T47D (cell line): ENCODE results near the gene KLF12.

Experiments
- DNase-seq, 2 experiments: peaks; one replicate each; pipeline versions ENCODE4 v3.0.0 to v3.0.0-alpha.2; 2011 to 2012; ENCODE audit warnings: low read depth in 1 of 2, low spot score in 1 of 2
- JUND ChIP-seq: IDR thresholded peaks from 2 replicates; pipeline ENCODE4 v1.6.1; 2012; ENCODE audit warnings: low read depth
- in situ Hi-C: cut with HindIII; loops from 2 replicates; pipeline ENCODE4 v1.10.0; 2016; ENCODE audit warnings: low sequenced_read_pairs, low pct_unique_long_range_greater_than_20kb

Gene KLF12

DNA sequence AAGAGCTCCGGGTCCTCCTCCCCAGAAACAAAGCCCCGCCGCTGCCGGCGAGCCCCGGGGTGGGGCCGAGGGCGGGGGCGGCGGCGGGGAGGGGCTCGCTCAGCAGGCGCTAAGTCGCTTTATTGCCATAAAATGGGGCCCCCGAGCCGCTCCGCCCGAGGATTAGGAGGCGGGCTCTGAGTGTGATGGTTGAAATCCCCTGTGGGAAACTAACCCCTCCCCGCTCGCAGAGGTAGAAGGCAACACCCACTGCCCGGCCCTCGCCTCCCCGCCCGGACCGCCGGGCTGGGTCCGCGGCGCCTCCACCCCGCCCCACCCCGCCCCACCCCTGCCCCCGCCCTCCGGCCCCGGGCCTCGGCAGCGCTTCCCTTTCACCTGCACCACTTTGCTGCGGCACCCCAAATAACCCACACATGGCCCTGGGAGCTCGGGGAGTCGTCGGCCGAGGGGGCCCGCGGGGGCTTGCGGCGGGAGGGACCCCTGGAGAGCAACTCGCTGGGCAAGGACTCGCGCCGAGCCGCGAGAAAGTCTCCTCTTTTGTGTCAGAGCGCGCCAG, at the start of gene KLF12:
TSS of gene KLF12 (minus strand) at position 184 of the 556 bp plus-strand sequence.
- in situ Hi-C loops, result no loop called here
- peak in 1 of 2 experiments; percentile 66 for DNase-seq
- no peak for TF ChIP-seq JUND

DNA sequence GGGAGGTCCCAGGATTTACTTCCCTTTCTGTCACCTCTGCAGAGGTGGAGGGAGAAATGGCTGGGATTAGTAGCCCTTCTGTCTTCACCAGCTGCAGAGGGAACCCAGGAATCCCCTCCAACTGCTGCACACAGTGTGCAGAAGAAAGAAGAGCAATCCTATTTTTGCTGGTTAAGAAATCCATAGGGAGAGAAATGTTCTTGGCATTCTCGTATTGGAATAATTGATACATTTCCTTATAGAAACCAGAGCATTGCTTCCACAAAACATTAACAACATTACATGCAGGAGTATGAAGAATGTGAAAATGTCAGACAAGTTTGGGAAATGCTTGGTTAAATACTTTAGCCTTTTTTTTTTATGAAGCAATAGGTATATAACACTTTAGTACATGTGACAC, 48.3 kb upstream of the KLF12 start:
- TF ChIP-seq JUND, result no peak
- no peak for DNase-seq
- in situ Hi-C loops, result no loop called here

GRCh38 chr13:74174810-74175209, 40.6 kb upstream of the KLF12 start:
- in situ Hi-C loops, result no loop called here
- DNase-seq, result peak in 1 of 2 experiments; percentile 39
- TF ChIP-seq JUND, result no peak

- in situ Hi-C loops, result no loop called here
- no peak for DNase-seq
- TF ChIP-seq JUND, result no peak
Measured at GRCh38 chr13:74173822-74174221, 39.6 kb upstream of the KLF12 start.

DNA sequence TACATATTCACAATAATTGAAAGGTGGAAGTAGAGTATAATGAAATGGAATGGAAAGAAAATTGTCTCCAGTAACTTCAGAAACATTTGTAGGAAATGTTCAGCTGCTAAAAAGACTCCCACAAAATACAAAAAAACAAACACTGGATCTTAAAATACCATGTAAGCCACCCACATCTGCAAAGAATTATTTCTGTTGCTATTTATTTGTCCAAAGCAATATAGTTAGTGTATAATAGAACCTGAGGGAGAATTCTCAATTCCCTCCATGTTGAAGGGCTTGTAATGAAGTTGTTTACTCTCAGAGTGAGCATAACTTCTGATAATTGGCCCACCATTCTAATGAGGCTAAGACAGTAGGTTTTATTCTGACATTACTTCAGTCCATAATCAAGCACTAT, 37.4 kb upstream of the KLF12 start:
- in situ Hi-C loops, result no loop called here
- TF ChIP-seq JUND, result no peak
- DNase-seq, result no peak

GRCh38 chr13:74169676-74170075, 35.5 kb upstream of the KLF12 start:
- no peak for TF ChIP-seq JUND
- in situ Hi-C loops, result no loop called here
- no peak for DNase-seq

GRCh38 chr13:74168263-74168675, 34.1 kb upstream of the KLF12 start:
- TF ChIP-seq JUND, result no peak
- in situ Hi-C loops, result no loop called here
- DNase-seq, result no peak

DNA sequence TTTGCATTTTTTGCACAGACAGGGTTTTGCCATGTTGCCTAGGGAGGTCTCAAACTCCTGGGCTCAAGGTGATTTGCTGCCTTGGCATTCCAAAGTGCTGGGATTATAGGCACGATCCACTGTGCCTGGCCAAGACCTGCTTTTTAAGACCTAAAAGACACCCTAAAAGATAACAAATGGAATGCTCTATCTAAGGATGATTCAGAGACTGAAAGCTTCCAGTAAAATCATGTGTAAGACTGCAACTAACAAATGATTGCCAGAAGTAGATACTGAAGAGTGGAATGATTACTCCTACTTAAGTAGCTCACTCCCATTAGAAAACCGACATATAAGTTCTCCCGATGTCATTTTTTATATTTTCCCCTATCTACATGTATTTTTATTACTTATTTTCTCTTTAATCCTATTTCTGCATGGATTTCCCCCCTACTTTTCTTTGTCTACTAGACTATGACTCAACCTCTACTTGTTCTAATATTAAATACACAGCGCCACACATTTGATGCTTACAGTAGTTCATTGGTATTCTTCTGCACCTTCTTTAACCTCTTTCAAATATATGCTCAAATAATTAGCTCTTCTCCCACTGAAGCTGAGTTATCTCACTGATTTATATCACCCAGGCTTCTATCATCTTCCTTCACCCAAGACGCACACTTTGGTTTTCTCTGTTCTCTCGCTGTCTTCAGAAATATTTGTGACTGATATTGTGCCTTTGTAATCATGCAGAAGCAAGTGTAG, 32.2 kb upstream of the KLF12 start:
- in situ Hi-C loops, result no loop called here
- no peak for DNase-seq
- TF ChIP-seq JUND, result no peak

- no peak for DNase-seq
- no peak for TF ChIP-seq JUND
- in situ Hi-C loops, result no loop called here
Measured at GRCh38 chr13:74162782-74163181, 28.6 kb upstream of the KLF12 start.

DNA sequence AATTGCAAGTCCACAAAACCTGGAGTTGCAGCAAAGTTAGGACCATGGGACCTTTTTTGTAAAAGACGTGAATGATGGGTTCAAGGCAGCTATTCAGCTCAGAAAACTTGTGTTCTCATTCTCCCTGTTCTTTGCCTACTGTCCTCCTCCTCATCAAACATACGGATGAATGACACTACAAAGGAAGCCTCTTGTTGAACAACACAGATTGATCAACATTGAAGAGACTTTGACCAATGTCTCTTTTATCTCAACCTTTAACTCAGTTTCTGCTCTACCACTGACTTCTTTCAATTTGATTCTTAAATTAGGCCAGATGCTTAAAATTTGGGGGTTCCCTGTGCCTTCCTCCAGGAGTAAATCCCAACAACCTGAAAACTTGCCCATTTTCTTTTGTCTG, 27.9 kb upstream of the KLF12 start:
- in situ Hi-C loops, result no loop called here
- DNase-seq, result no peak
- TF ChIP-seq JUND, result no peak

GRCh38 chr13:74158571-74159352, 24.6 kb upstream of the KLF12 start:
- DNase-seq, result no peak
- no peak for TF ChIP-seq JUND
- in situ Hi-C loops, result no loop called here

DNA sequence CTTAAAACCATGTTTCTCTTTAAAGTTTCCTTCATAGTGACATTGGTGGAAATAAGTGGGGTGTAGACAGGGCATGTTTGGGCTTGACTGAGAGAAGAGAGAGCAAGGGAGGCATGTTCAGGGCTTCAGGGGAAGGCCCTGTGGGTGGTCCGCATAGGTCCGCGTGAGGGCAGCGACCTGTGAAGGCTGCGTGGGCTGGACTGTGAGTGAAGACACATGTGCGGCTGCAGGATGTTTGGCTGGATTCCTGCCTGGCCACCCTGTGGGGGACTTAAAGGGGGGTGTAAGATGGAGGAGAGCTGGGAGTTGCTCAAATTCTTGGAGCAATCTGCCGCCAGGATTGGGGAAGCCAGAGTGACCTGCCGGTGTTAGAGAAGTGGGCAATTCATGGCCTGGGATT, 23.8 kb upstream of the KLF12 start:
- in situ Hi-C loops, result no loop called here
- TF ChIP-seq JUND, result no peak
- no peak for DNase-seq

GRCh38 chr13:74154981-74155380, 20.8 kb upstream of the KLF12 start:
- in situ Hi-C loops, result no loop called here
- DNase-seq, result no peak
- no peak for TF ChIP-seq JUND
